Mesenchymal stem cell (in vitro differentiated cells and primary cell): Measurements from ENCODE around the gene PRKAR2B.
"Not testable (repeated sequence)": the region's sequence is repeated elsewhere in the genome, so short reads cannot be mapped to it uniquely, and the experiment has no call there.

Experiments
- DNase-seq: peaks from one replicate; pipeline ENCODE4 v3.0.0-alpha.2; 2013
- H2AFZ ChIP-seq: one replicate; pipeline ENCODE4 v1.6.1; 2013; ENCODE audit warnings: low read depth, mild to moderate bottlenecking, control low read depth, inconsistent platforms, low read length, moderate library complexity
- H2AK5ac ChIP-seq: 2 replicates; pipeline ENCODE4 v1.6.1; 2013; ENCODE audit warnings: low read length, moderate library complexity, mild to moderate bottlenecking, inconsistent platforms; ENCODE audit not compliant: severe bottlenecking
- H2BK120ac ChIP-seq: one replicate; pipeline ENCODE4 v1.6.1; 2013; ENCODE audit warnings: low read depth, mild to moderate bottlenecking, inconsistent platforms, low read length, moderate library complexity
- H2BK12ac ChIP-seq, 2 experiments: one replicate each; pipeline ENCODE4 v1.6.1; 2013; ENCODE audit warnings: inconsistent platforms in 2 of 2, low read length in 2 of 2, mild to moderate bottlenecking in 2 of 2, moderate library complexity in 2 of 2, control low read depth in 1 of 2
- H2BK15ac ChIP-seq: one replicate; pipeline ENCODE4 v1.6.1; 2013; ENCODE audit warnings: mild to moderate bottlenecking, low read depth, inconsistent platforms; ENCODE audit not compliant: poor library complexity, severe bottlenecking
- H2BK5ac ChIP-seq: 2 replicates; pipeline ENCODE4 v1.6.1; 2013; ENCODE audit warnings: low read depth, mild to moderate bottlenecking, low read length, control low read depth, inconsistent platforms; ENCODE audit not compliant: poor library complexity, severe bottlenecking
- H3K14ac ChIP-seq, 2 experiments: one replicate each; pipeline ENCODE4 v1.6.1; 2013; ENCODE audit warnings: inconsistent platforms in 2 of 2, low read length in 2 of 2, control low read depth in 1 of 2, mild to moderate bottlenecking in 1 of 2, moderate library complexity in 1 of 2
- H3K18ac ChIP-seq, 2 experiments: one replicate each; pipeline ENCODE4 v1.6.1; 2013; ENCODE audit warnings: inconsistent platforms in 2 of 2, low read length in 2 of 2, control low read depth in 1 of 2, low read depth in 1 of 2, mild to moderate bottlenecking in 1 of 2
- H3K23ac ChIP-seq, 2 experiments: one replicate each; pipeline ENCODE4 v1.6.1; 2013; ENCODE audit warnings: inconsistent platforms in 2 of 2, low read length in 2 of 2, mild to moderate bottlenecking in 2 of 2, moderate library complexity in 2 of 2, control low read depth in 1 of 2
- H3K27ac ChIP-seq: 2 replicates; pipeline ENCODE4 v1.5.1; 2013; ENCODE audit warnings: mild to moderate bottlenecking, moderate library complexity, low read length, control low read depth, inconsistent platforms; ENCODE audit not compliant: poor library complexity, severe bottlenecking
- H3K27me3 ChIP-seq, 2 experiments: 2 replicates each; pipeline versions ENCODE4 v1.6.1 to v1.7.0; 2013; ENCODE audit warnings: low read length in 2 of 2, mild to moderate bottlenecking in 2 of 2, moderate library complexity in 2 of 2, control low read depth in 1 of 2, inconsistent platforms in 1 of 2; ENCODE audit not compliant: control insufficient read depth in 1 of 2, insufficient read depth in 1 of 2
- H3K36me3 ChIP-seq, 2 experiments: 2 replicates each; pipeline versions ENCODE4 v1.6.1 to v1.7.0; 2013; ENCODE audit warnings: low read length in 2 of 2, control low read depth in 1 of 2, inconsistent platforms in 1 of 2, low read depth in 1 of 2, mild to moderate bottlenecking in 1 of 2; ENCODE audit not compliant: insufficient read depth in 2 of 2, control insufficient read depth in 1 of 2
- H3K4ac ChIP-seq, 2 experiments: one replicate each; pipeline ENCODE4 v1.6.1; 2013; ENCODE audit warnings: inconsistent platforms in 2 of 2, low read length in 2 of 2, mild to moderate bottlenecking in 2 of 2, moderate library complexity in 2 of 2, control low read depth in 1 of 2, low read depth in 1 of 2
- H3K4me1 ChIP-seq: 2 replicates; pipeline ENCODE4 v1.6.1; 2013; ENCODE audit warnings: low read depth, low read length, control low read depth; ENCODE audit not compliant: control insufficient read depth, insufficient read depth
- H3K4me2 ChIP-seq: 2 replicates; pipeline ENCODE4 v1.6.1; 2013; ENCODE audit warnings: low read length, mild to moderate bottlenecking, inconsistent platforms; ENCODE audit not compliant: poor library complexity, severe bottlenecking
- H3K4me3 ChIP-seq, 2 experiments: 2 replicates each; pipeline versions ENCODE4 v1.5.1 to v1.7.0; 2013; ENCODE audit warnings: low read length in 2 of 2, mild to moderate bottlenecking in 2 of 2, control low read depth in 1 of 2, low read depth in 1 of 2; ENCODE audit not compliant: insufficient read depth in 1 of 2
- H3K79me1 ChIP-seq: replicated peaks from 2 replicates; pipeline ENCODE4 v1.6.1; 2013; ENCODE audit warnings: mild to moderate bottlenecking, control low read depth, low read length, inconsistent platforms; ENCODE audit not compliant: poor library complexity, severe bottlenecking
- H3K9ac ChIP-seq: 2 replicates; pipeline ENCODE4 v1.7.0; 2013; ENCODE audit warnings: mild to moderate bottlenecking, low read length, moderate library complexity
- H3K9me3 ChIP-seq: 2 replicates; pipeline ENCODE4 v1.7.0; 2013; ENCODE audit warnings: mild to moderate bottlenecking, low read length; ENCODE audit not compliant: control insufficient read depth
- H4K8ac ChIP-seq: one replicate; pipeline ENCODE4 v1.6.1; 2013; ENCODE audit warnings: inconsistent platforms, mild to moderate bottlenecking, low read length, moderate library complexity
- H4K91ac ChIP-seq: one replicate; pipeline ENCODE4 v1.6.1; 2013; ENCODE audit warnings: mild to moderate bottlenecking, low read length, inconsistent platforms
- WGBS: methylation state at CpG from one replicate; pipeline ENCODE4 v1.1.7; 2013; ENCODE audit warnings: mixed read lengths; 5-methylcytosine and 5-hydroxymethylcytosine counted together

The PRKAR2B gene

GRCh38 chr7:107042326-107042910 lies 2.1 kb upstream of the PRKAR2B start:
- H3K4ac ChIP-seq, H2BK120ac ChIP-seq, H3K4me2 ChIP-seq, H3K9ac ChIP-seq, H3K36me3 ChIP-seq, H3K4me3 ChIP-seq, H2AFZ ChIP-seq, H3K14ac ChIP-seq, H3K18ac ChIP-seq, H3K9me3 ChIP-seq, H3K79me1 ChIP-seq, H3K4me1 ChIP-seq, H4K91ac ChIP-seq, H3K27ac ChIP-seq, H3K23ac ChIP-seq, H3K27me3 ChIP-seq, DNase-seq, H2BK15ac ChIP-seq, H2BK5ac ChIP-seq, H2AK5ac ChIP-seq, H4K8ac ChIP-seq: not testable (repeated sequence)
- 99% methylated on average over 41 of the region's 43 CpGs for WGBS
- peak overlapping the region in 1 of 2 experiments; percentile 25 for H2BK12ac ChIP-seq

- Histone ChIP-seq H2BK15ac (no peak overlapping the region), H3K4me3 (no peak overlapping the region), H2BK120ac (no peak overlapping the region), H3K27me3 (peaks cover 0 to 6% of the 10 kb centered on the region in 2 experiments), H3K14ac (no peak overlapping the region), H4K8ac (no peak overlapping the region), H4K91ac (no peak overlapping the region), H3K9me3 (no peaks in the 10 kb centered on the region), H3K27ac (no peak overlapping the region), H3K4ac (no peak overlapping the region), H3K23ac (no peak overlapping the region), H3K36me3 (no peaks in the 10 kb centered on the region), H3K9ac (no peak overlapping the region), H3K4me2 (no peak overlapping the region), H2AK5ac (no peak overlapping the region), H3K18ac (no peak overlapping the region), H3K4me1 (peaks cover 5% of the 10 kb centered on the region), H2BK5ac (no peak overlapping the region), H3K79me1 (no peaks in the 10 kb centered on the region), H2BK12ac (no peak overlapping the region), H2AFZ (no peak overlapping the region)
- 31% methylated on average over 2 of the region's 4 CpGs for WGBS
- DNase-seq = no peak
Measured at GRCh38 chr7:107043491-107043890, 1.0 kb upstream of the PRKAR2B start.

- Histone ChIP-seq H3K23ac (no peak overlapping the region), H3K36me3 (no peaks in the 10 kb centered on the region), H3K79me1 (no peaks in the 10 kb centered on the region), H2BK5ac (no peak overlapping the region), H3K27ac (no peak overlapping the region), H3K9me3 (no peaks in the 10 kb centered on the region), H2AK5ac (no peak overlapping the region), H3K4me3 (peak overlapping the region; percentile 71 to 79), H3K9ac (peak overlapping the region; percentile 83), H3K4ac (no peak overlapping the region), H4K91ac (peak overlapping the region; percentile 1), H3K14ac (no peak overlapping the region), H2AFZ (peak overlapping the region; percentile 66), H2BK12ac (no peak overlapping the region), H3K4me1 (peaks cover 5% of the 10 kb centered on the region), H2BK15ac (no peak overlapping the region), H3K27me3 (peaks cover 0 to 6% of the 10 kb centered on the region in 2 experiments), H2BK120ac (no peak overlapping the region), H3K18ac (peak overlapping the region; percentile 14 to 67), H3K4me2 (peak overlapping the region; percentile 86), H4K8ac (peak overlapping the region; percentile 5)
- no peak for DNase-seq
- 48% methylated on average over 6 of the region's 6 CpGs for WGBS
Measured at GRCh38 chr7:107043921-107044346, 571 bp upstream of the PRKAR2B start.

- Histone ChIP-seq H3K9me3 (no peaks in the 10 kb centered on the region), H3K27ac (no peak overlapping the region)
Measured at GRCh38 chr7:107045195-107045960, 873 bp downstream of the PRKAR2B start.

More at GRCh38 chr7:107045195-107045960, 873 bp downstream of the PRKAR2B start:
- Histone ChIP-seq H3K79me1 (no peaks in the 10 kb centered on the region), H3K23ac (peak overlapping the region in 1 of 2 experiments; percentile 99), H3K4me2 (peak overlapping the region; percentile 86), H3K9ac (peak overlapping the region; percentile 66), H2BK120ac (no peak overlapping the region), H3K4me1 (peaks cover 5% of the 10 kb centered on the region), H2AK5ac (no peak overlapping the region), H2BK12ac (peak overlapping the region in 1 of 2 experiments; percentile 65), H2BK15ac (no peak overlapping the region), H3K27me3 (peaks cover 0 to 6% of the 10 kb centered on the region in 2 experiments), H3K18ac (peak overlapping the region in 1 of 2 experiments; percentile 88), H3K14ac (peak overlapping the region in 1 of 2 experiments; percentile 63), H3K36me3 (no peaks in the 10 kb centered on the region), H3K4me3 (peak overlapping the region; percentile 71 to 87), H4K91ac (no peak overlapping the region), H2BK5ac (no peak overlapping the region), H2AFZ (peak overlapping the region; percentile 47), H3K4ac (peak overlapping the region in 1 of 2 experiments; percentile 34), H4K8ac (no peak overlapping the region)
- DNase-seq = no peak
- WGBS = 9% methylated on average over 24 of the region's 29 CpGs
